Endothelial cell of hepatic sinusoid (primary cell): ENCODE measurements around the gene CDC42BPG.

Source experiments
- in situ Hi-C: cut with HindIII; loops from 2 replicates; pipeline ENCODE4 v1.10.0; 2017; ENCODE audit warnings: low sequenced_read_pairs

Gene CDC42BPG

GRCh38 chr11:64851831-64852351, 7.4 kb upstream of the CDC42BPG start:
- in situ Hi-C loops, result loop anchor here (10.0 kb wide), 1 partner anchor 77 kb away; the partner anchor contains the start of gene SF1

GRCh38 chr11:64850979-64851567, 6.6 kb upstream of the CDC42BPG start:
- in situ Hi-C loops, result loop anchor here (10.0 kb wide), 1 partner anchor 76 kb away; the partner anchor contains the start of gene SF1

GRCh38 chr11:64849598-64850356, 5.3 kb upstream of the CDC42BPG start:
- in situ Hi-C loops, result loop anchor here (5.0 to 10.0 kb wide), 3 partner anchors 43 to 83 kb away; partner anchors contain the start of gene SF1

- in situ Hi-C loops, result loop anchor here (5.0 kb wide), 2 partner anchors 43 to 83 kb away; no protein-coding TSS in a partner anchor
Observed at GRCh38 chr11:64848826-64849597, 4.6 kb upstream of the CDC42BPG start.

- in situ Hi-C loops, result loop anchor here (5.0 kb wide), 2 partner anchors 44 to 84 kb away; no protein-coding TSS in a partner anchor
Observed at GRCh38 chr11:64848214-64848825, 3.9 kb upstream of the CDC42BPG start.

- in situ Hi-C loops, result loop anchor here (5.0 kb wide), 2 partner anchors 45 to 85 kb away; no protein-coding TSS in a partner anchor
Observed at GRCh38 chr11:64846998-64847666, 2.7 kb upstream of the CDC42BPG start.

- in situ Hi-C loops, result loop anchor here (5.0 kb wide), 2 partner anchors 47 to 87 kb away; no protein-coding TSS in a partner anchor
Observed at GRCh38 chr11:64845776-64846129, 1.3 kb upstream of the CDC42BPG start.

- in situ Hi-C loops, result loop anchor here (5.0 kb wide), 2 partner anchors 47 to 87 kb away; no protein-coding TSS in a partner anchor
Observed at GRCh38 chr11:64845129-64845775, 799 bp upstream of the CDC42BPG start.

GRCh38 chr11:64843686-64844329, 645 bp downstream of the CDC42BPG start:
- in situ Hi-C loops, result no loop called here

GRCh38 chr11:64842851-64843685, 1.4 kb downstream of the CDC42BPG start:
- in situ Hi-C loops, result no loop called here

GRCh38 chr11:64842366-64842759, 2.1 kb downstream of the CDC42BPG start:
- in situ Hi-C loops, result no loop called here

- in situ Hi-C loops, result no loop called here
Observed at GRCh38 chr11:64841592-64842365, 2.7 kb downstream of the CDC42BPG start.

- in situ Hi-C loops, result no loop called here
Observed at GRCh38 chr11:64839887-64840782, 4.3 kb downstream of the CDC42BPG start.

GRCh38 chr11:64839335-64839734, 5.1 kb downstream of the CDC42BPG start:
- in situ Hi-C loops, result no loop called here

- in situ Hi-C loops, result no loop called here
Observed at GRCh38 chr11:64838600-64839334, 5.7 kb downstream of the CDC42BPG start.

GRCh38 chr11:64837887-64838351, 6.5 kb downstream of the CDC42BPG start:
- in situ Hi-C loops, result no loop called here
